GM18505 (cell line): Measurements from ENCODE around the gene RGS19.

Experiments
- ATAC-seq: cut with Tn5 transposase; IDR thresholded peaks from one replicate; pipeline ENCODE4 v1.9.1; 2021; ENCODE audit not compliant: unreplicated experiment
- POLR2A ChIP-seq: IDR thresholded peaks from 4 replicates; pipeline ENCODE4 v1.6.1; 2011; ENCODE audit warnings: borderline replicate concordance; ENCODE audit not compliant: insufficient read depth, insufficient read length; ENCODE audit errors: extremely low read depth

Gene RGS19

DNA sequence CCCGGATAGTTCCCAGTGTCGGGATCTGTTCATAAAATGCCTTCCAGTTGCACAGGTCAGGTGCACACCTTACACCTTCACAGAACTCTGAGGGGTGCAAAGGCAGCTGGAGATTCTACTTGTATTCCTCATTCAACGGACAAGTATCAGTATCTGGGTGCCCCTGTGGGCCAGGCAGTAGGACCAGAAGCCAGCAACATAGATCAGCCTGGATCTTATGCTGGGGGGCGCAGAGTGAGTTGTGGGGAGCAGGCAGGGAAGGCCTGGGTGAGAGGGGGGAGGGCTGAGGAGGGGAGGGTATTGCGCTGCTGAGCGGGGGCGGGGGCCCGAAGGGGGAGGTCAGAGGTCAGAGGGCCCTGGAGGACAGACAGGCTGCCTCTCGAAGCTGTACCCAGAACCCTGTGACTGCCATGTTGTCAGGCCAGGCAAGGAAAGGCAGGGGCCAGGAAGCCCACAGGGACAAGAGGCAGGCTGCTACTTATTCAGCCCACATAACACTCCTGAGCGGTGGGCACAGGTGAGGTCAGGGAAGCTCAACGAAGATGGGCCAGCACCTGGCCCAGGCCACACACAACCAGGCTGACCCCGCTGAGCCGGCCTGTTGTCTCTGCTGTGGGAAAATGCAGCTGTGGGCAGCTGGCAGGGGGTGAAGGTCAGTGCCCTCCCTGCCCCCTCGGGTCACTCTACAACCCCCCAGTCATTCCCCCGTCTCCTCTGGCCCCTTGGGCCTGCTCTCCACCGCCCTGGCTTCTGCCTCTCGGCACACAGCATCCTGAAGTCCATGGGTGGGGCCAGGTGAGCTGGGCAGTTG lies 1.7 kb upstream of the RGS19 start:
- ATAC-seq = no peak
- no peak for TF ChIP-seq POLR2A

GRCh38 chr20:64080013-64080812 lies 895 bp upstream of the RGS19 start, which contains the start of gene OPRL1:
Gene OPRL1 (plus strand): TSS chr20:64080082. CDS start chr20:64092721, 12,639 bp downstream.
- no peak for TF ChIP-seq POLR2A
- no peak for ATAC-seq

DNA sequence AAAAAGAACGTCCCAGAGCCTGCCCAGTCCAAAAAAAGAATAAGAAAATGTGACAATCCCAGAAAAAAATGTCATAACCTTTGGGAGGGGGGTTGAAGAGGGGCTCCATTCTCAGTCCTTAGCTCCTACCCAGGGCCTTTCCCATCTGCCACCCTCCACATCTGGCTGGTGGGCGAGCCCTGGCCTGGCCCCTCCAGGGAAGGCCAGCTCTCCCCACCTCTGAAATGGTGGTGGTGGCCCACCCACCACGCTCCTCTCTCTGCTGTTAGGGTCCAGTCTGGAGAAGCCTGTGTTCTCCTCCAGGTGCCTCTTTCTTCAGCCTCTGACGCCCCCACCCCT lies 415 bp downstream of the RGS19 start:
- ATAC-seq = no peak

DNA sequence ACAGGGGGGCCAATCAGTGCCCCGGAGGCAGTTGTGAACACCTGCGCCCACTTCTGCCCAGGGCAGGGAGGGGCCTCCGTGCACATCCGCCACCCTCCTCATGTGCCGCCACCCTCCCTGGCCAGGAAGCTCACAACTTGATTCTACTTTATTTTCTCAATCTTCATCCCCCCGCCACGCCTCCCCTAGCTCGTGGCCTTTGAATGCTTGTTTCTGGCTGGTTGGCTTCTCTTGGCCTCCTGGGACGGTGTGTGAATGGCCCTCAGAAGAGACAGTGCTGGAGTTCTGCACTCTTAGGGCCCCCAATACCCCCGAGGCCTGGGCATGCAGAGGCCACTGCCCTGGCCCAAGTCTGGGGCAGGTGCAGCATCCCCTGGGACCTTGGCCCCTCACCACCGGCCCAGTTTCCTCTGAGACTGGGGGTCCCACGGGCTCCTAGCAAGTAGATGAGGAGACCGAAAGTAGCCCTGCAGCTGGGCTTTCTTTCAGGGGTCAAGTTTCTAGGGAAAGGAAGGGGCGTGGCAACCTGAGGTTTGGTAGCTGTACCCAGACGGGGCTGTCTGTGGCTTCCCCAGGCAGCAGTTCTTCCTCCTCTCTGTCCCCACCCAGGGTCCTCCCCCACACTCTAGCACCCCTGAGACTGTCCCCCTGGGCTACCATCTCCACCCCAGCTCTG lies 1.3 kb downstream of the RGS19 start:
- TF ChIP-seq POLR2A = no peak
- no peak for ATAC-seq

More for the DNA sequence above, 415 bp downstream of the RGS19 start:
- no peak for TF ChIP-seq POLR2A

DNA sequence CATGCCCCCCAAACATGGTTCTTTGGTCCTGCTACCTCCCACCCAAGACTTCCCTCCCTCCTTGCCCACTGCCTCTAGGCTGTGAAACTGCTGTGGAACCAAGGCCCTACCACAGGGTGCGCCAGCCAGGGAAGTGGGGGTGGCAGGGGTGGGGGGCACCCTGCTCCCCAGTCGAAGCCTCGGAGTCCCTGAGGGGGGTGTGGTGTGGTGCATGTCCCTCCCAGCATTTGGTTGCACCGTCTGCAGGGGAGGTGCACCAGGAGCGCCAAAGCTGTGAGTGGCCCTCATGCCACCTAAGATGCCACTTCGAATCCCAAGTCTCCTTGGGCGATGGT lies 1.8 kb downstream of the RGS19 start:
- ATAC-seq = no peak
- TF ChIP-seq POLR2A = no peak

DNA sequence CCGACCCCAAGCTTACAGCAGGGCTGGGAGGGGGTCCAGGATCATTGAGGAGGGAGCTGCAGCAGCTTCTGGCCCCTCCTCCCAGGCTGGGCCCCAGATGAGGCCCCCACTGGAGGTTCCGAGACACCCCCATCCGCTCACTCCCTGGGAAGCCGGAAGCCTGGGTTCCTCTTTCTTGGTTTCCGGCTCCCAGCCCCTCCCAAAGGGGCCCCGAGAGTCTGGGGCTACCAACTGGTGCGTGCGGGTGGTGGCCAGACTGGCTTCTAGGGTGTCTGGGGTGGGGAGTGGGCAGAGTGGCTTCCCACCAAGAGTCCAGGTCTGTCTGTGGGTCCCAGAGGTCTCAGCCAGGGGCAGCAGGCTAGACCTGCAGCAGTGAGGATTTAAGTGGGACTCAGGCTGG lies 2.2 kb downstream of the RGS19 start:
- ATAC-seq = no peak
- TF ChIP-seq POLR2A = no peak

DNA sequence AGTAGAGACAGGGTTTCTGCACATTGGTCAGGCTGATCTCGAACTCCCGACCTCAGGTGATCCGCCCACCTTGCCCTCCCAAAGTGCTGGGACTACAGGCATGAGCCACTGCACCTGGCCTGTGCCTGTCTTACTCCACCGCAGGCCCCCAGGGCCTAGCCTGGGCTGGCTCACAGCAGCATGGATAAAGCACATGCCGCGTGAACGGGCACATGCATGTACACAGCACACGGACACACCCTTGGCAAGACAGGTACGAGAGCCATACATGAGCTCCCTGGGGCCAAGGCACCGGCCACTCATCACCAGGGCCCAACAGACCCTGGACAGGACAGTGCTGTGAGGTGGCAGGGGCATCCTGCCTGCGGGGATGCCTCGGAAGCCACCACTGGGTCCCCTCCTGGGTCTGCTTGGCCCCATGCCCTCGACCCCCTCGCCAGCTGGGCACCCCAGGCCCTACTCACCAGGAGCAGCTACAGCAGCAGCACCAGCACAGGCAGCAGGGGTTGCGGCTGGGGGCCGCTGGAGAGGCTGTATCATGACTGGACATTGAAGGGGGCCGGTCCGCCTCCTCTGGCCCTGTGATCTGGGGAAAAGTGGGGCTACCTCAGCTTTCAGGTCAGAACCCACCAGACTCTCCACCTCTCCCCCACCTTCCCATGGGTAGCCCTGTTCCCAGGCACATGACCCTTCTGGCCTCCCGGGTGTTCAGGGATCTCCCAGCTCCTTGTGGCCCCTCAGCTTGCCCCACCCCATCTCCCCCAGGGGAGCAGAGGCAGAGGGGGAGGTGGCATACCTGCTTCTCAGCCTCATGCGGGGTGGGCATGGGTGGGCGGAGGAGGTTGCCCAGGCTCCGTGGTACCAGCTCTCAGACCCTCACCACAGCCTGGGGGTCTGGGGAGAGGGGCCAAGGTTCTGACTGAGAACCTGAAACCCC lies 3.0 kb downstream of the RGS19 start:
- no peak for ATAC-seq
- no peak for TF ChIP-seq POLR2A

GRCh38 chr20:64075556-64075955 lies 3.8 kb downstream of the RGS19 start:
- no peak for TF ChIP-seq POLR2A
- ATAC-seq = no peak

GRCh38 chr20:64074963-64075362 lies 4.4 kb downstream of the RGS19 start:
- no peak for ATAC-seq
- no peak for TF ChIP-seq POLR2A

- no peak for TF ChIP-seq POLR2A
- no peak for ATAC-seq
Observed at GRCh38 chr20:64074184-64074789, 5.0 kb downstream of the RGS19 start.

DNA sequence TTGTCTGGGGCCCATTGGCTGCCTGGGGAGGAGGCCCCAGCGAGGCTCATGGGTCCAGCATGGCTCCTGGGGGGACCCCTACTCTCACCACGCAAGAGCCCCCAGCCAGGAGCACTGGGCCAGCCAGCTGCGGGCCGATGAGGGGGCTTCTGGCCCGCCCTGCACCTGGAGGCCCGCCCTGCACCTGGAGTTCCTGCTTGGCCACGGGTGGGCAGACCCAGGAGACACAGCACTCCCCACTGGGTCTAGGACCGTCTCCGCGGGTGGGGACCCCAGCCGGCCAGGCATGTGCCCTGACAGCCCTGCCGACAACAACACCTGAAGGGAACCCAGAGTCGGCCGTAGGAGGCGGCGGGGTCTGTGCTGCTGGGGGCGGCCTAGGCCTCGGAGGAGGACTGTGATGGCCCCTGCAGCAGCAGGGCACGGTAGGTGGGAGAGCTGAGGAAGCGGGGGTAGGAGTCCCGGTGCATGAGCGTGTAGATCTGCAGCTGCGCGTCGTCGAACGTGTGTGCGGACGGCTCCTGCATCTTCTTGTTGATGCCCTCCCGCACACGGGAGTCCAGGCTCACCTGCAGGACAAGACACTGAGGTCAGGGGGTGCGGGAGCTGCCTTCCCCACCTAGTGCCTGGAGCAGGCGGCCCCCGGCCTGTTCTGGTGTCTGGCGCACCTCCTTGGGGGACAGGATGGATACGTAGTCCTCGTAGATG lies 5.7 kb downstream of the RGS19 start:
- no peak for ATAC-seq
- TF ChIP-seq POLR2A = no peak
